Small intestine (tissue), 7 donors: Measurements from ENCODE around the gene ENOX1. TPM values are rescaled to one million over a fixed set of nuclear protein-coding genes. Genes with fewer than 3 reads are reported as not detected.

Source experiments
- DNase-seq, 2 donors: peaks; one replicate each; pipeline versions ENCODE4 v3.0.0 to v3.0.0-alpha.2; 2013
- FAIRE-seq: peaks from 2 replicates; lab custom pipeline; 2012; peaks lifted over from hg19 to GRCh38; lab: Jason Lieb, UNC
- H3K27ac ChIP-seq, 3 donors: one replicate each; pipeline ENCODE4 v1.5.1; 2013; ENCODE audit warnings: low read length in 2 of 3, mild to moderate bottlenecking in 2 of 3, control low read depth in 1 of 3, inconsistent platforms in 1 of 3, low read depth in 1 of 3, moderate library complexity in 1 of 3
- H3K27me3 ChIP-seq, 3 donors: one replicate each; pipeline ENCODE4 v1.6.1; 2013; ENCODE audit warnings: low read length in 3 of 3, inconsistent platforms in 1 of 3; ENCODE audit not compliant: control insufficient read depth in 3 of 3, insufficient read depth in 3 of 3
- H3K36me3 ChIP-seq, 3 donors: one replicate each; pipeline ENCODE4 v1.6.1; 2013; ENCODE audit warnings: low read length in 3 of 3, inconsistent platforms in 1 of 3, low read depth in 1 of 3, mild to moderate bottlenecking in 1 of 3, moderate library complexity in 1 of 3; ENCODE audit not compliant: control insufficient read depth in 3 of 3, insufficient read depth in 2 of 3
- H3K4me1 ChIP-seq, 3 donors: one replicate each; pipeline ENCODE4 v1.6.1; 2013; ENCODE audit warnings: low read length in 2 of 3, inconsistent platforms in 1 of 3, low read depth in 1 of 3, mild to moderate bottlenecking in 1 of 3, moderate library complexity in 1 of 3; ENCODE audit not compliant: control insufficient read depth in 3 of 3, insufficient read depth in 2 of 3
- H3K4me3 ChIP-seq, 3 donors: one replicate each; pipeline ENCODE4 v1.5.1; 2013; ENCODE audit warnings: low read length in 3 of 3, control low read depth in 1 of 3, inconsistent platforms in 1 of 3, low read depth in 1 of 3, mild to moderate bottlenecking in 1 of 3, moderate library complexity in 1 of 3
- H3K9me3 ChIP-seq, 2 donors: one replicate each; pipeline ENCODE4 v1.6.1; 2013; ENCODE audit warnings: low read depth in 1 of 2, low read length in 1 of 2; ENCODE audit not compliant: control insufficient read depth in 2 of 2, insufficient read depth in 1 of 2
- WGBS, 3 donors: extraction: QIAGEN DNeasy Blood & Tissue Kit; methylation state at CpG; one replicate each; pipeline ENCODE4 v1.1.7; 2013; 5-methylcytosine and 5-hydroxymethylcytosine counted together
- polyA plus RNA-seq, 4 donors: library from polyadenylated mRNA; stranded (reverse) in 3 of 4; unstranded in 1 of 4; fragments of 200-250 nt in 3 of 4; fragments of 120-200 nt in 1 of 4; gene quantifications; one replicate each; pipeline versions ENCODE4 v1.2.1 to v1.2.3, GENCODE V29; 2013
- donor health status: healthy with polysubstance abuse.
- donor health status: control.
- donor health status: control.
- donor health status: Bipolar disorder and iron deficiency.
- donor health status: healthy.

Gene ENOX1
- polyA plus RNA-seq, 4 donors: 0.27 to 0.87 (median 0.72) TPM; not detected in 1

DNA sequence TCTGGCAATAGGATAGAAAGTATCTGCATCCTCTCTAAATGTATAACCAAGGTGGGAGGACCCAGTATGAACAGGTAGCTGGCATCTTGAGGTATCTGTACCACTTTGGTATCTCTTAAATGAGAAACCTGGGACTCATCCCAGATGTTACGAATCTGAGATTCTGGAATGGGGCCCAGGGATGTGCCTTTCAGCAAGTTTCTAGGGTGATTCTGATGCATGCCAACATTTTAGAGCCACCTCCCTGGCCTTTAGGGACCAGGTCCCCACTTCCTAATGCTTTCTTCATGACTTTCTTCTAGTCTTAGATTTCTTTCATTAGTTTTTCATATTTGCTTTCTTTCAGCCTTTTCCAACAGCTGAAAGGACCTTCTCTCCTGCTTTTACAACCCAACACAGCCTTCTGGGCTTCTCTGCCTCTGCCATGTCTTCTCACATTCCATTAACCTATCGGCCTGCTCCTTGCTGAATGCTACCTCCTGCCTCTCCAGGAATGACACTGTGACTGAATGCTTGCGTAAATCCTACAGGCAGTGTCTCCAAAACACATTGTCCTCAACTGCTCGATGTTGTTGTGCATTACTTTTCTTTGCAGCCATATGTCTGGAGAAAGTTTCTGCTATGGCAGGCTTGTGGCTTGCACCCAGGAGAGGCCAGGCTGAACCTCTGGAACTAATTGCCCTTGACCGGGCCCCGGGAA is 479.4 kb downstream of the ENOX1 start:
- H3K36me3 ChIP-seq: no peaks in the 10 kb centered on the region
- H3K4me3 ChIP-seq: no peak overlapping the region
- H3K4me1 ChIP-seq: peaks cover 0 to 12% (median 0%) of the 10 kb centered on the region in 3 donors
- H3K9me3 ChIP-seq: no peaks in the 10 kb centered on the region
- H3K27me3 ChIP-seq: no peaks in the 10 kb centered on the region
- no peak for FAIRE-seq
- no peak overlapping the region for H3K27ac ChIP-seq
- no peak for DNase-seq
- 39 to 56% (median 51%) methylated on average over 6 of the region's 6 CpGs for WGBS, 3 donors

DNA sequence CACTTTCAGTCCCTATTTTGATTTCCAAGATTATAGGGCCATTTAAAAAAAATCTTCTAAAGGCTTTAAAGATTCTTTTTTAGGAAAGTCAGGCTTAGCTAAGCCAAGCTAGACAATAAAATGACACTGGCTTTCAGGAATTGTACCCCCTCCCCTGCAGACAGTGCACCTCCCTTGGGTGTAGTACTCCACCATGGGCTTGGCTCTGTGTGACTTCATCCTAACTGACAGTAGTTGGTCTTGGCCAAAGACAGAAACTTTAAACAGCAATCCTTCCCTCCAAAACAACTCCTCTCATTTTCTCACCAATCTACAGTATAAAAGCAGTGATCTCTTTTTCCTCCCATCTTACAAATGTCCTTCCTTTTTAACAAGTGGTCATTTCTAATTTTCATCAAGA is 480.4 kb downstream of the ENOX1 start:
- Histone ChIP-seq H3K36me3 (no peaks in the 10 kb centered on the region), H3K4me3 (no peak overlapping the region), H3K27me3 (no peaks in the 10 kb centered on the region), H3K9me3 (no peaks in the 10 kb centered on the region), H3K4me1 (peaks cover 0 to 12% (median 0%) of the 10 kb centered on the region in 3 donors), H3K27ac (no peak overlapping the region)
- no peak for DNase-seq
- no peak for FAIRE-seq

DNA sequence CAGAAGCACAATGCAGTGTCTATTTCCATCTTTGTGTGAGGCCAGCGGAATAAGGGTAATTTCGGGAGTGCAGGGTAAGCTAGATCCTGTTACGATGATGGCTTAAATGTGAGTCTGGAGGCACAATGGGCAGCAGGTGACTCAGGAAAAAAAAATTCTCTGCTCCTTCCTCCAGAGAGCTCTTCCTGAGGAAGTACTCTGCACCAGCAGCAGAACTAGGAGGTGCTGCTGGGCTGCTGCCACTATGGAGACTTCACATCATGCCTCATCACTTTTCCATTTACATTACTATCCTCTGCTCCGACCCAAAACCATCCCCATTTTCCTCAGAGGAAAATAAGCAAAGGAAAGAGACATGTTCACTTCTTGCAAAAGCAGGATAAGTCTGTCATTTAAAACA is 481.4 kb downstream of the ENOX1 start:
- no peaks in the 10 kb centered on the region for H3K27me3 ChIP-seq
- DNase-seq (no peak), FAIRE-seq (no peak)
- no peak overlapping the region for H3K27ac ChIP-seq
- no peaks in the 10 kb centered on the region for H3K9me3 ChIP-seq
- H3K36me3 ChIP-seq: no peaks in the 10 kb centered on the region
- H3K4me1 ChIP-seq: peaks cover 0 to 12% (median 0%) of the 10 kb centered on the region in 3 donors
- H3K4me3 ChIP-seq: no peak overlapping the region
- 41 to 56% (median 48%) methylated on average over 4 of the region's 4 CpGs for WGBS, 3 donors

DNA sequence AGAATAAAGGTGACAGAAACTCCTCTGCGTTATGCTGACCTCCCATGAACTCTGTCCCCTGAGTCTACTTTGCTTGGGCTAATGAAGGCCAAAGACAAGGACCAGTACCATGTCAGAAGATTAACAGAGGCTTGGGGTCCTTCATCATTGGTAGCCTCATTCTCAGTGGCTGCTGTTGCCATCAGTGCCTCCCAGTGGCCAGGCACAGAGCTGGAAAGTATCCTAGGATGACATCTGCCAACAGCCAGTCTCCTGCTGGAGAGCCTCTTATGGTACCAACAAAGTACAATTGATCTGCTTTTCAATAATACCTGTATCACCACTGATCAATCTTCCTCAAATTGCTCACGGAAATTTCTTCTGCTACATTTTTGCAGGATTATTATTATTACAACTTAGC is 481.8 kb downstream of the ENOX1 start:
- DNase-seq (no peak), FAIRE-seq (no peak)
- 47 to 49% (median 49%) methylated on average over 2 of the region's 2 CpGs for WGBS, 3 donors
- H3K36me3 ChIP-seq: no peaks in the 10 kb centered on the region
- H3K9me3 ChIP-seq: no peaks in the 10 kb centered on the region
- peaks cover 0 to 12% (median 0%) of the 10 kb centered on the region in 3 donors for H3K4me1 ChIP-seq
- no peak overlapping the region for H3K27ac ChIP-seq
- no peak overlapping the region for H3K4me3 ChIP-seq
- no peaks in the 10 kb centered on the region for H3K27me3 ChIP-seq

DNA sequence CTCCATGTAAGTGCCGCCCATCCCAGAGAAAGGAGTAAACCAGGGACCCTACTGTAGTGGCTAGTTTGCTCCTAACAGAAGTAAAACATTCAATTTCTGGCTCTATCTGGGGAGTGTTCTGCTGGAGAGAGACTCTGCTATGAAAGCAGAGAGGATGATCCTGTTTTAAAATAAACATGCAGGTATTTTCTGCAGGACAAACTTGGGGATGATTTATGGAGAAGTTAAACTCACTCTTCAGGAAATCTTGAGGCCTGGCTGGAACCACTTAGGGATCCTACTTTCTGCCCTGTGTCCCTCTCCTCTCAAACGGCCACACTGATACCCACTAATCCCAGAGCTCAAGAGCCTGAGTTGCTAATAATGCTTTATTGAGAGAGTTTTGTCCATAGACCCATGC is 482.3 kb downstream of the ENOX1 start:
- no peak for FAIRE-seq
- peaks cover 0 to 1% (median 0%) of the 10 kb centered on the region in 3 donors for H3K27me3 ChIP-seq
- no peak for DNase-seq
- H3K4me1 ChIP-seq: peaks cover 0 to 12% (median 0%) of the 10 kb centered on the region in 3 donors
- WGBS, 3 donors: 81 to 87% (median 85%) methylated on average over 2 of the region's 2 CpGs
- H3K27ac ChIP-seq: no peak overlapping the region
- H3K4me3 ChIP-seq: no peak overlapping the region
- no peaks in the 10 kb centered on the region for H3K9me3 ChIP-seq
- no peaks in the 10 kb centered on the region for H3K36me3 ChIP-seq

DNA sequence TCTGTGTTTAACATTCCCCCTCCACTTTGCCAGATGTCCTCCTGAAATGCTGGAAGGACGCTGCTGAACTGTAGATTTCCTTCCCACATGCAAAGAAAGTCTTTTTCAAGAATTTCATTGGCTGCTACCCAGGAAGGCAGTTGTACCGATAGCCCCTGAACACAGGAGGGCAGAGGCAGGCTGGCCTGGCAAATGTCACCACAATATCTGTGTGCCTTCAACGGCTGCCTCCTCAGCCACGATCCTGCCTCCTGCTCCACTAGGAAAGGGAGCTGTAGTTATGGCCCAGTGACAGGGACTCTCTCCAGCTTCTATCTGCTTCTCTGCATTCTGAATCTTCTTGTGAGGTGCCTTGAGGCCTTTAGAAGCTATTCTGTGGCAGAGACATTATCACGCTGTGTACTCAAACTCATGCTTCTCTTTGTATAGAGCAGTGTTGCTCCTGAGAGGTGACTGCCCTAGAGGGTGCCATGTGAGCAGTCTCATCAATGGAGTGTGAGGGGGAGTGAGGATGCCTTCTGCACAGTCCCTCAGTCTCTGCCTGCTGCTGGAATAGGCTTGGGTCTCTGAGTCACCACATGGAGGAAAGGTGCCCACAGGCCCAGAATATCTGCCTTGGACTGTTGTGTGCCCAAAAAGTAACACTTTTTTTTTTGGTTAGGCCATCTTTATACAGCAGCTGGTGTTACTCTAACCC is 483.6 kb downstream of the ENOX1 start:
- H3K4me1 ChIP-seq: peaks cover 0 to 11% (median 0%) of the 10 kb centered on the region in 3 donors
- no peak overlapping the region for H3K27ac ChIP-seq
- peaks cover 0 to 2% (median 0%) of the 10 kb centered on the region in 3 donors for H3K27me3 ChIP-seq
- no peaks in the 10 kb centered on the region for H3K36me3 ChIP-seq
- DNase-seq (peak; percentile 13 to 61), FAIRE-seq (no peak)
- H3K4me3 ChIP-seq: no peak overlapping the region
- WGBS, 3 donors: 19 to 25% (median 23%) methylated on average over 5 of the region's 5 CpGs
- no peaks in the 10 kb centered on the region for H3K9me3 ChIP-seq

DNA sequence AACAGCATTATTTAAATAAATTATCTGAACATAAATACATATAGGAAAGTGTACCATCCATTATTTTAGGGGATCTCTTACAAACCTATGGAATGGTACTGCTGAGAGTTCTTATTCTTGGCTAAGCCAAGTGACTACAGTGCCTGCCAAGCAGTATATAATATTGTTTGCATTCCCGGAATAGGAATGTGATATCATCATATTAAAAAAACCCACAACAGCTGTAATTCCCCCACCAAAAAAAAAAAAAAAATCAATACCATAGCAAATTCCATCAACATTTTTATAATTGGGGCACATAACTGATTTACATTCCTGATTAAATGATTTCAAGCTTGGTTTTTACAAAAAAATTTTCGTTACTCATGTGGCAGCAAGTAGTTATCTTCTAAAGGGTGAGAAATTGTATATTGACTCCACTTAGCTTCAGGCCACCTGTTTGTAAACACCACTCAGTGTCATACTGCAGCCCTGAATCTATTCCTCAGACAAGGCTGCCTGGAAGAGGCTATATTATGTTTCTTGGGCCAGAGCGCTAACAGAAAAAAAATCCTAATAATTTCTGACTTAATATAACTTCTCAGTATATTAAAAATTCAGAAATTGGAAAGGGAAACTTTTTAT is 485.3 kb downstream of the ENOX1 start:
- H3K36me3 ChIP-seq: no peaks in the 10 kb centered on the region
- DNase-seq (no peak), FAIRE-seq (no peak)
- 58 to 71% (median 67%) methylated on average over 3 of the region's 3 CpGs for WGBS, 3 donors
- no peaks in the 10 kb centered on the region for H3K9me3 ChIP-seq
- H3K4me3 ChIP-seq: no peak overlapping the region
- peaks cover 0 to 2% (median 0%) of the 10 kb centered on the region in 3 donors for H3K27me3 ChIP-seq
- H3K4me1 ChIP-seq: no peaks in the 10 kb centered on the region
- no peak overlapping the region for H3K27ac ChIP-seq

DNA sequence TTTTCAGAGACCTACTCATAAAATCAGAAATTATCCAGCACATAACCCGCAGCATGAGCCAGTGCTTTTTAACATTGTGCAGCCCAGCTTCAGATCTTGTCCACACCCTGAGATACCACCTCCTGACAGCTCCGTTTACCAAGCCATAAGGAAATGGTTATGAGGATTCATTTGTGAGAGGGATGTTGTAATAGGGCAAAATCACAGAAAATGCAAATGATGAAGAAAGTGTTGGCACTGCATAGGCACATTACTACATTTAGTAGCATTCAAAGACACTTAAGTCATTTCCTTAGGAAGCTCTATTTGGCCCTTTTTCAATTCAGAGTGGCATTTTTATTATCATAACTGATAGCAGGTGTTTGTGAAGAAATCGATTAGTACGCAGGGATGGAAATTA is 485.9 kb downstream of the ENOX1 start:
- no peaks in the 10 kb centered on the region for H3K36me3 ChIP-seq
- WGBS, 3 donors: 20 to 57% (median 37%) methylated on average over 4 of the region's 4 CpGs
- H3K4me1 ChIP-seq: no peaks in the 10 kb centered on the region
- DNase-seq: peak in 1 of 2 donors; percentile 5
- H3K27ac ChIP-seq: no peak overlapping the region
- FAIRE-seq: no peak
- H3K27me3 ChIP-seq: peaks cover 0 to 2% (median 0%) of the 10 kb centered on the region in 3 donors
- no peaks in the 10 kb centered on the region for H3K9me3 ChIP-seq
- no peak overlapping the region for H3K4me3 ChIP-seq
